SU-DHL-6 (cell line): ENCODE results near the gene NCOA3.
A peak's percentile ranks its signal among the peaks of the same experiment; 100 is the strongest.

Experiments
- H2AFZ ChIP-seq: fragments of 200-600 bp; sonication (generic); 2 replicates; pipeline ENCODE4 v1.6.1; 2014; ENCODE audit warnings: low read depth, mild to moderate bottlenecking, moderate library complexity, mixed read lengths, antibody characterized with exemption, low read length; ENCODE audit not compliant: severe bottlenecking
- H3F3A ChIP-seq: fragments of 200-600 bp; shearing (Covaris generic); 2 replicates; pipeline ENCODE4 v1.6.0; 2016; ENCODE audit warnings: antibody characterized with exemption, mild to moderate bottlenecking; ENCODE audit not compliant: insufficient read depth
- H3K27ac ChIP-seq: fragments of 200-600 bp; sonication (generic); 2 replicates; pipeline ENCODE4 v1.5.1; 2016; ENCODE audit warnings: low read depth, mild to moderate bottlenecking, low read length, moderate library complexity, mixed read lengths
- H3K27me3 ChIP-seq: fragments of 200-600 bp; sonication (generic), shearing (Covaris generic); 2 replicates; pipeline ENCODE4 v1.6.0; 2014; ENCODE audit warnings: mild to moderate bottlenecking, low read length
- H3K36me3 ChIP-seq: fragments of 200-600 bp; sonication (generic); 2 replicates; pipeline ENCODE4 v1.6.1; 2014; ENCODE audit warnings: mild to moderate bottlenecking, low read length, mixed read lengths
- H3K4me2 ChIP-seq: fragments of 300-600, 200-600 bp; shearing (Covaris generic), sonication (generic); 2 replicates; pipeline ENCODE4 v1.6.0; 2014; ENCODE audit warnings: low read length, low read depth, mild to moderate bottlenecking; ENCODE audit not compliant: poor library complexity, severe bottlenecking
- H3K4me3 ChIP-seq: fragments of 200-600 bp; sonication (generic); 2 replicates; pipeline ENCODE4 v1.5.1; 2014; ENCODE audit warnings: antibody characterized with exemption, low read length, mild to moderate bottlenecking, mixed read lengths; ENCODE audit not compliant: insufficient read depth, poor library complexity, severe bottlenecking
- H3K79me2 ChIP-seq: fragments of 200-600 bp; sonication (generic); 2 replicates; pipeline ENCODE4 v1.6.1; 2014; ENCODE audit warnings: mild to moderate bottlenecking, low read length, moderate library complexity; ENCODE audit not compliant: insufficient read depth
- H3K9ac ChIP-seq: fragments of 200-600 bp; sonication (generic); 2 replicates; pipeline ENCODE4 v1.7.0; 2014; ENCODE audit warnings: mild to moderate bottlenecking, low read length
- H3K9me2 ChIP-seq: fragments of 200-600 bp; sonication (generic); replicated peaks from 2 replicates; pipeline ENCODE4 v1.6.1; 2014; ENCODE audit warnings: low read length; ENCODE audit not compliant: insufficient read depth
- H3K9me3 ChIP-seq: fragments of 200-600 bp; sonication (generic); 2 replicates; pipeline ENCODE4 v1.6.1; 2014; ENCODE audit warnings: low read length, mixed read lengths; ENCODE audit not compliant: insufficient read depth
- H4K20me1 ChIP-seq: fragments of 200-600 bp; sonication (generic); 2 replicates; pipeline ENCODE4 v1.6.1; 2014; ENCODE audit warnings: low read depth, mild to moderate bottlenecking, antibody characterized with exemption, low read length, moderate library complexity, mixed read lengths
- EZH2phosphoT487 ChIP-seq: fragments of 200-600 bp; sonication (generic), shearing (Covaris generic); conservative IDR thresholded peaks from 2 replicates; pipeline ENCODE4 v1.6.1; 2018; ENCODE audit warnings: mild to moderate bottlenecking, antibody characterized with exemption, low read length, moderate library complexity, mixed read lengths
- TF ChIP-seq, protein P1 (sequence below): fragments of 200-600 bp; sonication (generic); IDR thresholded peaks from one replicate; pipeline ENCODE4 v1.5.1; 2017; ENCODE audit warnings: antibody characterized with exemption, mild to moderate bottlenecking, low read length, moderate library complexity; ENCODE audit not compliant: insufficient read depth, poor library complexity, severe bottlenecking

Gene NCOA3

DNA sequence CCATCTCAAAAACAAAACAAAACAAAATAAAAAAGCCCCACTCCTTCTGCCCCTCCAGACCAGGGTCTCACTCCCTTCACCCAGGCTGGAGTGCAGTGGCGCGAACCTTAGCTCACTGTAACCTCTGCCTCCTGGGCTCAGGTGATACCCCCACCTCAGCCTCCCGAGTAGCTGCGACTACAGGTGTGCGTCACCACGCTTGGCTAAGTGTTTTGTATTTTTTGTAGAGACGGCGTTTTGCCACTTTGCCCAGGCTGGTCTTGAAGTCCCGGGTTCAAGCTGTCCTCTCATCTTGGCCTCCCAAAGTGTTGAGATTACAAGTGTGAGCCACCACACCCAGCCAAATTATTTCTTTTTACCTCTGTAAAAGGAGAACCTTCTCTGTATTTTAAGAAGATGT lies 110.1 kb downstream of the NCOA3 start:
- Histone ChIP-seq H3K9me2 (no peaks in the 10 kb centered on the region), H3K27ac (peak overlapping the region; percentile 32; the same call in 1 of the 2 replicates), H3K79me2 (peaks cover 98% of the 10 kb centered on the region), H4K20me1 (peaks cover 84% of the 10 kb centered on the region), H3K27me3 (no peaks in the 10 kb centered on the region), H2AFZ (no peak overlapping the region), H3F3A (peaks cover 83% of the 10 kb centered on the region), H3K9me3 (no peaks in the 10 kb centered on the region), H3K9ac (no peak overlapping the region), H3K36me3 (peaks cover 43% of the 10 kb centered on the region), H3K4me2 (no peak overlapping the region), H3K4me3 (no peak overlapping the region)
- TF ChIP-seq, protein P1, sequence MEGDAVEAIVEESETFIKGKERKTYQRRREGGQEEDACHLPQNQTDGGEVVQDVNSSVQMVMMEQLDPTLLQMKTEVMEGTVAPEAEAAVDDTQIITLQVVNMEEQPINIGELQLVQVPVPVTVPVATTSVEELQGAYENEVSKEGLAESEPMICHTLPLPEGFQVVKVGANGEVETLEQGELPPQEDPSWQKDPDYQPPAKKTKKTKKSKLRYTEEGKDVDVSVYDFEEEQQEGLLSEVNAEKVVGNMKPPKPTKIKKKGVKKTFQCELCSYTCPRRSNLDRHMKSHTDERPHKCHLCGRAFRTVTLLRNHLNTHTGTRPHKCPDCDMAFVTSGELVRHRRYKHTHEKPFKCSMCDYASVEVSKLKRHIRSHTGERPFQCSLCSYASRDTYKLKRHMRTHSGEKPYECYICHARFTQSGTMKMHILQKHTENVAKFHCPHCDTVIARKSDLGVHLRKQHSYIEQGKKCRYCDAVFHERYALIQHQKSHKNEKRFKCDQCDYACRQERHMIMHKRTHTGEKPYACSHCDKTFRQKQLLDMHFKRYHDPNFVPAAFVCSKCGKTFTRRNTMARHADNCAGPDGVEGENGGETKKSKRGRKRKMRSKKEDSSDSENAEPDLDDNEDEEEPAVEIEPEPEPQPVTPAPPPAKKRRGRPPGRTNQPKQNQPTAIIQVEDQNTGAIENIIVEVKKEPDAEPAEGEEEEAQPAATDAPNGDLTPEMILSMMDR, result no peak
- no peak for TF ChIP-seq EZH2phosphoT487

DNA sequence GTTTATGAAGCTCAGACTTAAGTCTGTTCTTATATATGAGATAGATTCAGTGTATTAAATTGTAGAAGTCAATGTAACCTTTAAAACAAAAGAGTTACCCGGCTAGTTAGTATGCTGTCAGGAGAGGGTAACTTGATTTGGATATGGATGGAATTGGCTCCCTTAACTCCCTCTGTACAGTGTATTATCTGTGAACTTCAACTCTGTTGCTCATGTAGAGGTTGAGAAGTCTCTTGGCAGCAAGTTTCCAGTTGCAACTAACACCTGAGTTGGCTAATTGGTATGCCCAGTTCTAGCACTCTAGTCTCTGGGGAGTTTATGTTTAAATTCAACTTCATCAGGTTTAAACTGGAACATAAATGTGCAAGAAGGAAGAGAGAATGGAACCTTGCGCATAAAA lies 111.0 kb downstream of the NCOA3 start:
- Histone ChIP-seq H3K36me3 (peaks cover 36% of the 10 kb centered on the region), H3K79me2 (peaks cover 98% of the 10 kb centered on the region), H3K4me3 (no peak overlapping the region), H3K9me3 (no peaks in the 10 kb centered on the region), H3K9ac (no peak overlapping the region), H3F3A (peaks cover 82% of the 10 kb centered on the region), H3K27ac (peak overlapping the region; percentile 32; the same call in 1 of the 2 replicates), H3K4me2 (no peak overlapping the region), H3K9me2 (no peaks in the 10 kb centered on the region), H3K27me3 (no peaks in the 10 kb centered on the region), H2AFZ (no peak overlapping the region), H4K20me1 (peaks cover 83% of the 10 kb centered on the region)
- TF ChIP-seq EZH2phosphoT487, result no peak
- TF ChIP-seq, protein P1, result no peak

DNA sequence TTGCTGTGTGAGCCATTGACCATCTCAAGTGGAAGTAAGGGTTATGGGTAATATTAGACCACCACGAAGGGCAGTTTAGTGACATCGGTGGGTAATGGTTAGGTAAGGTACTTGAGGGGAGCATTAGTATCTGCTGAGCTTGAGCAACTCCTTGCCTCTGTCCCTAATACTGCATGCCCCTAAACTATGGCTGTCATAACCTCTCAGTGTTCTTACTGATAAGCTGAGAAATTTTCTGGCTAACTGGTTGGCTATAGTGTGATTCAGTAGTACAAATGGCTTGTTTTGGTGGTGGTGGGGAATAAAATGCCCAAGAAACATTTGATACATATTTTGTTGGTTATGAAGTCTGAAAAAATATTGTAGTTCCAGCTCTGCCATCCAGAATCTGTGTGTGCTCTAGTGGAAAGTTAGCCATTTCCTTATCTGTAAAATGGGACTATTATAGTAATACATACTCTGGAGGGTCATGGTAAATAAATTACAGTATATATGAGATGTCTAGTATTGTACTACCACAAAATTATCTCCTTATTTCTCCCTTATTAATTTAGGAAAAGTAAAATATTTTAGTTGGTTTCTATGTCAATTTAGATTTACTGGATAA lies 113.1 kb downstream of the NCOA3 start:
- peaks cover 98% of the 10 kb centered on the region for H3K79me2 ChIP-seq
- peaks cover 33% of the 10 kb centered on the region; the same call in 1 of the 2 replicates for H3K36me3 ChIP-seq
- H2AFZ ChIP-seq, result no peak overlapping the region
- no peaks in the 10 kb centered on the region for H3K9me2 ChIP-seq
- no peak overlapping the region; the same call in 1 of the 2 replicates for H3K27ac ChIP-seq
- H3K9ac ChIP-seq, result no peak overlapping the region
- H3K27me3 ChIP-seq, result no peaks in the 10 kb centered on the region
- H3K4me2 ChIP-seq, result no peak overlapping the region
- no peak overlapping the region for H3K4me3 ChIP-seq
- H3F3A ChIP-seq, result peaks cover 89% of the 10 kb centered on the region
- no peak for TF ChIP-seq EZH2phosphoT487
- TF ChIP-seq, protein P1, result no peak
- H3K9me3 ChIP-seq, result no peaks in the 10 kb centered on the region
- peaks cover 69% of the 10 kb centered on the region for H4K20me1 ChIP-seq
